ENCODE data around the gene SERPINA6. TPM values are rescaled to one million over a fixed set of nuclear protein-coding genes. Genes with fewer than 3 reads are reported as not detected.

The SERPINA6 gene
- total RNA-seq, 1 experiment from 2014 or later: not detected

- no peak for TF ChIP-seq SIN3A (IDR thresholded peaks at IDR 0.05; ENCODE audit: borderline replicate concordance, insufficient read depth, low read depth, low read length)
- no peak for TF ChIP-seq CTCF (IDR thresholded peaks at IDR 0.05)
- no peak for TF ChIP-seq POLR2AphosphoS5 (IDR thresholded peaks at IDR 0.05; ENCODE audit: low read depth, low read length)
- TF ChIP-seq REST (IDR thresholded peaks at IDR 0.05; ENCODE audit: insufficient read depth in 1 of 2, low read depth in 2 of 2, low read length in 1 of 2): no peak
- no peak for TF ChIP-seq TCF7L2 (IDR thresholded peaks at IDR 0.05; ENCODE audit: low read depth, low read length)
- intact Hi-C loops (cut with micrococcal nuclease; ENCODE audit: unreplicated experiment): no loop called here
- Histone ChIP-seq H3K9me3 (ENCODE audit: control insufficient read depth, insufficient read depth, low read depth, low read length) (no peaks in the 10 kb centered on the region), H3K27ac (ENCODE audit: low read length) (no peak overlapping the region), H3K4me3 (ENCODE audit: low read depth in 2 of 2, low read length in 2 of 2) (no peak overlapping the region), H3K4me1 (ENCODE audit: control insufficient read depth, insufficient read depth, low read length) (no peaks in the 10 kb centered on the region), H3K27me3 (ENCODE audit: control insufficient read depth, insufficient read depth, low read length) (no peaks in the 10 kb centered on the region), H3K36me3 (ENCODE audit: control insufficient read depth, insufficient read depth, low read length) (no peaks in the 10 kb centered on the region)
- ATAC-seq (no peak), DNase-seq (ENCODE audit: low read depth, low spot score) (no peak)
- ChIA-PET CTCF (no interaction called here), POLR2A (no interaction called here)
- in situ Hi-C loops (cut with HindIII; ENCODE audit: low pct_unique_long_range_greater_than_20kb, low sequenced_read_pairs): no loop called here
- BruUV-seq (replicated peaks): no TSS peak
Observed at GRCh38 chr14:94330857-94331256, 7.7 kb upstream of the SERPINA6 start.

DNA sequence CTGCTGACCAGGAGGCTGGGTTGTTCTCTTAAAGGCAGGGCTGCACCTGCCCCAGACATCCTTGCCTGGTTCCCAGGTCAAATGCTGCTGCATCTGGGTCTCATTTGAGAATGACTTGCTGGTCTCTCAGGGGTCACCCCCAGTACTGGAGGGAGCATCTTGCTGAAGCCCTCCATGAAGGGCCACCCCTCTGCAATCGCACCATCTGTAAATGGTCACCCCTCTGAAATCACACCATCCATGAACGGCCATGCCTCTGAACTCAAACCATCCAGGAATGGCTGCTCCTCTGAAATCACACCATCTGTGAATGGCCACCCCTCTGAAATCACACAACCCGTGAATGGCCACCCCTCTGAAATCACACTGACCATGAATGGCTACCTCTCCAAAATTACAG, 7.3 kb upstream of the SERPINA6 start:
- POLR2A ChIA-PET: no interaction called here
- H3K36me3 ChIP-seq (ENCODE audit: control insufficient read depth, insufficient read depth, low read length): no peaks in the 10 kb centered on the region
- H3K4me1 ChIP-seq (ENCODE audit: control insufficient read depth, insufficient read depth, low read length): no peaks in the 10 kb centered on the region
- no TSS peak for BruUV-seq (replicated peaks)
- in situ Hi-C loops (cut with HindIII; ENCODE audit: low pct_unique_long_range_greater_than_20kb, low sequenced_read_pairs): no loop called here
- H3K27ac ChIP-seq (ENCODE audit: low read length): no peak overlapping the region
- H3K9me3 ChIP-seq (ENCODE audit: control insufficient read depth, insufficient read depth, low read depth, low read length): no peaks in the 10 kb centered on the region
- DNase-seq (ENCODE audit: low read depth, low spot score) (no peak), ATAC-seq (no peak)
- no peak overlapping the region for H3K4me3 ChIP-seq (ENCODE audit: low read depth in 2 of 2, low read length in 2 of 2)
- no peak for TF ChIP-seq POLR2AphosphoS5 (IDR thresholded peaks at IDR 0.05; ENCODE audit: low read depth, low read length)
- no peak for TF ChIP-seq SIN3A (IDR thresholded peaks at IDR 0.05; ENCODE audit: borderline replicate concordance, insufficient read depth, low read depth, low read length)
- no peak for TF ChIP-seq CTCF (IDR thresholded peaks at IDR 0.05)
- TF ChIP-seq TCF7L2 (IDR thresholded peaks at IDR 0.05; ENCODE audit: low read depth, low read length): no peak
- CTCF ChIA-PET: no interaction called here
- intact Hi-C loops (cut with micrococcal nuclease; ENCODE audit: unreplicated experiment): no loop called here
- no peaks in the 10 kb centered on the region for H3K27me3 ChIP-seq (ENCODE audit: control insufficient read depth, insufficient read depth, low read length)
